Activated CD8-positive, alpha-beta memory T cell treated with anti-CD3 and anti-CD28 coated beads for 4 hours (primary cell): Measurements from ENCODE around the gene RTBDN.
"Not testable (repeated sequence)": the region's sequence is repeated elsewhere in the genome, so short reads cannot be mapped to it uniquely, and the experiment has no call there.

Experiments used
- DNase-seq, 2 donors: peaks; one replicate each; pipeline ENCODE4 v3.0.0-alpha.2; 2020; ENCODE audit warnings: low read depth in 2 of 2

The RTBDN gene

GRCh38 chr19:12825254-12826131 is 8.9 kb downstream of the RTBDN start:
- DNase-seq: no peak

- no peak for DNase-seq
Observed at GRCh38 chr19:12821761-12822160, 12.6 kb downstream of the RTBDN start.

GRCh38 chr19:12817810-12818209 is 16.6 kb downstream of the RTBDN start:
- DNase-seq: not testable (repeated sequence)

GRCh38 chr19:12817188-12817587 is 17.2 kb downstream of the RTBDN start:
- DNase-seq: not testable (repeated sequence)

- no peak for DNase-seq
Observed at GRCh38 chr19:12815088-12815487, 19.3 kb downstream of the RTBDN start.

- DNase-seq: peak in 1 of 2 donors; percentile 76
Observed at GRCh38 chr19:12806242-12807081, 27.9 kb downstream of the RTBDN start, which contains the start of gene RNASEH2A. Gene RNASEH2A, plus strand, starts transcription at chr19:12806584. Its CDS starts 90 bp downstream, at chr19:12806674.

- no peak for DNase-seq
Observed at GRCh38 chr19:12804051-12804450, 30.3 kb downstream of the RTBDN start.

- no peak for DNase-seq
Observed at GRCh38 chr19:12802267-12803106, 31.9 kb downstream of the RTBDN start.

- no peak for DNase-seq
Observed at GRCh38 chr19:12801466-12802266, 32.7 kb downstream of the RTBDN start, which contains the start of the genes PRDX2 and THSD8. Gene PRDX2, minus strand, starts transcription at chr19:12801800. Its CDS starts 539 bp downstream, at chr19:12801261. Gene THSD8, plus strand, starts transcription at chr19:12802069. Its CDS starts 3 bp downstream, at chr19:12802072.

- no peak for DNase-seq
Observed at GRCh38 chr19:12800923-12801465, 33.4 kb downstream of the RTBDN start.

GRCh38 chr19:12800466-12800770 is 34.0 kb downstream of the RTBDN start:
- no peak for DNase-seq

- no peak for DNase-seq
Observed at GRCh38 chr19:12799742-12800465, 34.5 kb downstream of the RTBDN start.

GRCh38 chr19:12797607-12798006 is 36.8 kb downstream of the RTBDN start:
- DNase-seq: not testable (repeated sequence)

- no peak for DNase-seq
Observed at GRCh38 chr19:12797141-12797587, 37.2 kb downstream of the RTBDN start.

- DNase-seq: no peak
Observed at GRCh38 chr19:12796146-12797071, 38.0 kb downstream of the RTBDN start.

- DNase-seq: no peak
Observed at GRCh38 chr19:12794971-12795381, 39.4 kb downstream of the RTBDN start.

- DNase-seq: no peak
Observed at GRCh38 chr19:12794196-12794941, 40.0 kb downstream of the RTBDN start.
